ENCODE results near the gene CMTM2. TPM values are rescaled to one million over a fixed set of nuclear protein-coding genes. Genes with fewer than 3 reads are reported as not detected.
"Not testable (repeated sequence)": the region's sequence is repeated elsewhere in the genome, so short reads cannot be mapped to it uniquely, and the experiment has no call there.

Gene CMTM2
- total RNA-seq, 1 donor from 2014 or later: 0.51 TPM

DNA sequence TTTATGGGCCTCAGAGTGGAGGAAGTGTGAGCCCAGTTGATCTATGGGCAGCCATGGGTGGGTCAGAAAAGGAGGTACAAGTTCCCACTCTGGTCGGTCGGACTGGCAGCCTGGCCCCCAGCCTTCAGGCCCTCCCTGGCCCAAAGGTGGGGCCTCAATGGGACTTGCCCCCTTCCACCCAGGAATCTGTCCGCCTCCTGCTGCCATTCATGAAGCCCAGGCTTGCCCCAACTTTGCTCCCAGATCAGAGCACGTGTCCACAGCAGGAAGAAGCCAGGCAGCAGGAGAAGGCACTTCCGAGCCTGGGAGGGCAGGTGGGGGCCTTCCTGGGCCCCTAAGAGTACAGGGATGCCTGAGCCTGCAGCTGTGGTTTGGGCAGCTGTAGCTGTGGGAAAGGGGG is 22.2 kb downstream of the CMTM2 start:
- no peaks in the 10 kb centered on the region for H3K9me3 Mint-ChIP-seq
- intact Hi-C loops (cut with micrococcal nuclease): no loop called here
- H3K36me3 Mint-ChIP-seq (ENCODE audit: low read depth): peaks cover 16% of the 10 kb centered on the region
- H3K4me1 Mint-ChIP-seq: peaks cover 48% of the 10 kb centered on the region
- no peak overlapping the region for H3K4me3 Mint-ChIP-seq
- peaks cover 2% of the 10 kb centered on the region for H3K27me3 Mint-ChIP-seq
- no peak for DNase-seq
- no peak overlapping the region for H3K27ac Mint-ChIP-seq

DNA sequence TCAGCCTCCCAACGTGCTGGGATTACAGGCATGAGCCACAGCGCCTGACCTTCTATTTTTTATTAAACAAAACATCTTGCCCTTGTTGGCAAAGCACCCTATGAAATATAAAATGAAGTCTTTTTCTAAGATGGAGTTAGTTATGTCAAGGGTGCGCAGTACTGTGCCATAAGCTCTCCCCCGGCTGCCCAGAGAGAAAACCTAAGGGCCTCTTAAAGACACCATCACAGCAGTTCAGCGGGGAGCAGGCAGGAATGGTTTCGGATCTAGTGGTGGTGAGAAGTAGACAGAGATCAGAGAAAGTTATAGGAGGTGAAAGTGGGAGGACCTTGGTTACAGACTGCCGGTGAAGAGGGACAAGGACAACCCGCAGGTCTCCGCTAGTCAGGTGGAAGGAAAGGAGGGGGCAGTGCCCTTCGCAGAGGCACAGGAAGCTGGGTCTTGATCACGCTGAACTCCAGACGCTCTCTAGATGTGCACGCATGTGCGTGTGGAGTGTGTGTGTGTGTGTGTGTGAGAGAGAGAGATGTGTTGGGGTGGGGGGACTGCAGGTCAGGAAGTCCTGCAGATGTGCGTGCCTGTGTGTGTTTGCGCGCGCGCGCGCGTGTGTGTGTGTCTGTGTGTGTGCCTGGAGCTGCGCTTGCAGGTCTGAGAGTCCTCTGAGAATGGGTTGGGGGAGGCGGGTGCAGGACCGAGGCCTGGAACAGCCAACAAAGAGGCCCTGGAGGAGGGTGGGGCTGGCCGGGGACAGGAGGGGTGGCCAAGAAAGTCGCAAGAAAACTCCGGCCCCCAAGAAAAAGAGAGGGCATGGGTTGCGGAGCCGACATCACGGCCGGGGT is 24.5 kb downstream of the CMTM2 start:
- Mint-ChIP-seq H3K9me3 (no peaks in the 10 kb centered on the region), H3K4me3 (peak overlapping the region; percentile 87), H3K27ac (peak overlapping the region; percentile 93), H3K27me3 (peaks cover 2% of the 10 kb centered on the region), H3K4me1 (peaks cover 49% of the 10 kb centered on the region), H3K36me3 (ENCODE audit: low read depth) (peaks cover 25% of the 10 kb centered on the region)
- intact Hi-C loops (cut with micrococcal nuclease): loop anchor here (1.0 kb wide), 4 partner anchors 13 to 197 kb away; partner anchors contain the start of gene CKLF
- peak; percentile 94 for DNase-seq

DNA sequence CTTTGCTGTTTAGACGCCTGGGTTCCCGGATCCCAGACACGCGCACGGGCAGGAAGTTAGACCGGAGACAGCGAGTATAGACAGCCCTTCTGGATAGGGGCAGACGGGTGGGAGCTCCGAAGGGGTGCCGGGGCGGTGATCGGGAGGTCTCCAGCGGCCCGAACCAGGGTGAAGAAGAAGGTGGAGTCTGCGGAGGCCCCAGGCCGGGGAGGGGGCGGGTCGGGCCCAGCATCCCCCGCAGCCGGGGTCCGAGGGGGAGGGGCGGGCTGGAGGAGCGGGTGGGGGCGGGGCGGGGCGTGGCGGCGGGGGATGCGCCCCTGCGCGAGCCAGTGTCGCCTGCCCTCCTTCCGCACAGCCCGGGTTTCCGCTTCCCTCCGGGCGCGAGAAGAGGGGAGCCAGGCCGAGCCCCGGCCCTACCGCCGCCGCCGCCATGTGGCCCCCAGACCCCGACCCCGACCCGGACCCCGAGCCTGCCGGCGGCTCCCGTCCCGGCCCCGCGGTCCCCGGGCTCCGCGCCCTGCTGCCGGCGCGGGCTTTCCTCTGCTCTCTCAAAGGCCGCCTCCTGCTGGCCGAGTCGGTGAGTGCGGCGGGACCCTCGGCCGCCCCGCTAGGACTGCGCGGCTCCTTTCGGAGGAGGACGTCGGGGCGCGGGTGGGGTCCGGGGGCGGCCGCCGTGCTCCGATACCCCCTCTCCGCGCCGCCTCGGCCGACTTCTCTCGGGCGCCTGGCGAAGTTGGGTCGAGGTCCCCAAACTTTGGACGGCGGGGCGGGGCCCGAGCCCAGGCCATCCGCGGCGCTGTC is 25.3 kb downstream of the CMTM2 start, which contains the start of gene CMTM3:
Gene CMTM3, plus strand, starts transcription at position 329 of the 801 bp plus-strand sequence. Its CDS starts 102 bp downstream, at position 431.
- Mint-ChIP-seq H3K4me3 (peak within 1 kb of the TSS; percentile 87), H3K27me3 (peaks cover 2% of the 10 kb centered on the region), H3K36me3 (ENCODE audit: low read depth) (peaks cover 25% of the 10 kb centered on the region), H3K9me3 (no peaks in the 10 kb centered on the region), H3K27ac (peak within 1 kb of the TSS; percentile 93), H3K4me1 (peaks cover 45% of the 10 kb centered on the region)
- DNase-seq: peak; percentile 93
- intact Hi-C loops (cut with micrococcal nuclease): loop anchor here (1.0 to 5.0 kb wide), 8 partner anchors 7 to 268 kb away; partner anchors contain the start of genes CKLF and DYNC1LI2

DNA sequence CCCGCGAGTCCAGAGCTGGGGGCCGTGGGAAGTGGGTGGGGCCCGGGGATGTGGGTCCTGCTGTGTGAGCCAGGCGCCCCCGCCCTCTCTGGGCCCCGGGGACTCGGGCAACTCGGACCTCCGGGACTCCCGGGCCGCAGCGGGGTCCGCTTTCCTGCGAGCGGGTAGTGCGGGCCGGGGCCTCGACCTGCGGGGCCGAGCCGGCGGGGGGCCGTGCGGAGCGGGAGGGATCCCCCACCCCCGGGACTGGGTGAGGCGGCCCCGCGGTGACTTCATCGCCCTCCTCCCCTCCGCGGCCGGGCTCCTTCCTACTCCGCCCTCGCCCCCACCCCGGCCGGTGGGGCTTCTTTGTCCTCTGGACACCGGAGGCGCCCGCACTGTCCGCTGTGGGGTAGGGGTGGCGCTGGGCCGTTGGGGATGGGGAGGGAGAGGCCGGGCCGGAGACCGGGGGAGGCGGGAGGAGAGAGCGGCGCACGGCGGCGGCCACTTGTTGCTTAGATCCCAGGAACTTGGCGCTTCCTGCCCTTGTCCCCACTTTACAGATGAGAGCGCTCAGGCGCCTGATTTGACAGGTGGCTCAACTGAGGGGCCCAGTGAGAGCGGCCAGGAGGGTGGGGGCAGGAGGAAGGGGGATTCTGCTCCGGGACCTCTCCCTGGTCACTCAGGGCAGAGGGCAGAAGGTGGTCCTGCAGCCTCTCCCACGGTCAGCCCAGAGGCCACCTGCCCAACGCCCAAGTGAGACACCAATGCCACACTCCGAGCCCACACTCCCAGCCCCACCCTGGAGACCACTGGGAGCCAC is 26.1 kb downstream of the CMTM2 start:
- H3K4me3 Mint-ChIP-seq: peak overlapping the region; percentile 85
- H3K4me1 Mint-ChIP-seq: peaks cover 41% of the 10 kb centered on the region
- intact Hi-C loops (cut with micrococcal nuclease): loop anchor here (1.0 to 5.0 kb wide), 4 partner anchors 8 to 267 kb away; partner anchors contain the start of gene DYNC1LI2
- peak overlapping the region; percentile 88 for H3K27ac Mint-ChIP-seq
- H3K36me3 Mint-ChIP-seq (ENCODE audit: low read depth): peaks cover 32% of the 10 kb centered on the region
- DNase-seq: peak; percentile 83
- H3K9me3 Mint-ChIP-seq: no peaks in the 10 kb centered on the region
- peaks cover 2% of the 10 kb centered on the region for H3K27me3 Mint-ChIP-seq

DNA sequence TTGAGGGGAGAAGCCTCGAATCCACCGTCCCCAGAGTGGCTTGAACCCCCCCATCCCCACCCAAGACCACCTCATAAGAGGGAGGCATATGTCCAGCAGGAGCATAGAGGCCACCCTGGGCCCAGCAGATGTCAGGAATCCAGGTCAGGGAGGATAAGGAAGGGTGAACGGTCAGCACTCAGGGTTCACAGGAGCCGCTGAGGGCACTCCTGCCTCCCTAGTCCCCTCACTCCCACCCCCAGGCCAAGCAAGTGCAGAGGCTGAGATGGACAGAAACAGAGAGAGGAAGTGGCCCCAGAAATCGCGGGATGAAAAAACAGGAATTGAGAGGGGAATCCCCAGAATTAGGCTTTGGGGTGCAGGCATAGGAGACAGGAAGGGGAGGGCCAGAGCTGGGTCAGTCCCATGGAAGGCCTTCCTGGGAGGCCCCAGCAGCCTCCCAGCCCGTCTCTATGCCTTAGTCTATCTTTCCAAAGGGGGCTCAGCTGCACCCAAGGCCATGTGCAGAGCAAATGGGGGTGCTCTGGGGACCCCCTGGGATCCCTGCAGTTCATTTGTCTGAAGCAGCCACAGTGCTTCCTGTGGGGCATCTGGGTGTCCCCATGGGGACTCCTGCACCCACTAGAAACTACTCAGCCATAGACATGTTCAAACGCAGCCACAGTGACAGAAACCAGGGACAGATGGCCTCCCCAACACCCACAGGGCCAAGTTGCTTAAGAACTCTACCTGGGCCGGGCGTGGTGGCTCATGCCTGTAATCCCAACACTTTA is 26.9 kb downstream of the CMTM2 start:
- H3K4me3 Mint-ChIP-seq: peak overlapping the region; percentile 85
- H3K27ac Mint-ChIP-seq: peak overlapping the region; percentile 88
- peaks cover 2% of the 10 kb centered on the region for H3K27me3 Mint-ChIP-seq
- peaks cover 38% of the 10 kb centered on the region for H3K4me1 Mint-ChIP-seq
- peaks cover 34% of the 10 kb centered on the region for H3K36me3 Mint-ChIP-seq (ENCODE audit: low read depth)
- intact Hi-C loops (cut with micrococcal nuclease): loop anchor here (1.0 to 5.0 kb wide), 4 partner anchors 9 to 266 kb away; partner anchors contain the start of gene DYNC1LI2
- H3K9me3 Mint-ChIP-seq: no peaks in the 10 kb centered on the region
- DNase-seq: peak; percentile 72

DNA sequence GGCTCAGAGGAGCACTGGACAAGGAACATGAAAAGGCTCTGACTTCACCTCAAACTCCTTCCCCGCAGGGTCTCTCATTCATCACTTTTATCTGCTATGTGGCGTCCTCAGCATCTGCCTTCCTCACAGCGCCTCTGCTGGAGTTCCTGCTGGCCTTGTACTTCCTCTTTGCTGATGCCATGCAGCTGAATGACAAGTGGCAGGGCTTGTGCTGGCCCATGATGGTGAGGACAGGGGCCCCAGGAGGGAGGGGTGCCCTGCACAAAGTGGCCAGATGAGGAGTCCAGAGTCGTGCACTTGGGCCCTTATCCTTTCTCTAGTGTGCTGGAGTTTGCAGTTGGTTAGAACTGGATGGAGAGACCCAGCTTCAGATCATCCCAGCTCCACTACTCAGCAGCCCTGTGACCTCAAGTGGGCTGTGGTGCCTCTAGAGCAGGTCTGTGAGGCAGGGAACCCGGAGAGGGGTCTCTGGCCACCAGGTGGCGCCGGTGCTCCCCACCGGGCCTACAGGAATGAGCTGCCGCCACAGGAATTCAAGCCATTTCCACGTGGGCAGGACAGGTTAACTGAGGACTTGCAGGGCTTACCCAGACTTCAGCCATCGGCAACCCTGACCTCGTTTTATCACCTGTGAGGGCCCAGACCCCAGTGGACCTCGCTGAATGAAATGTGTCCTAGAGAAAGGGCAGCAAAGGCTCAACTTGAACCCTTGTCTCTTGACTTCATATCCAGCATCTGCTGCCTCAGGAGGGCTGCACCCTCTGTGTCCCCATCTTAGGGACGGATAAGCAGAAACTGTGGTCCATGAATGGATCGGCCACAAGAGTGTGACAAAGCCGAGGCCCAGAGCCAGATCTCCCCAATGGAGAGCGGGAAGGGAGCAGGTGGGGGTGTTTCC is 29.2 kb downstream of the CMTM2 start:
- peak; percentile 94 for DNase-seq
- intact Hi-C loops (cut with micrococcal nuclease): loop anchor here (1.0 to 5.0 kb wide), 4 partner anchors 131 to 264 kb away; partner anchors contain the start of gene DYNC1LI2
- peaks cover 50% of the 10 kb centered on the region for H3K36me3 Mint-ChIP-seq (ENCODE audit: low read depth)
- peaks cover 33% of the 10 kb centered on the region for H3K4me1 Mint-ChIP-seq
- H3K9me3 Mint-ChIP-seq: no peaks in the 10 kb centered on the region
- peak overlapping the region; percentile 76 for H3K27ac Mint-ChIP-seq
- H3K27me3 Mint-ChIP-seq: no peaks in the 10 kb centered on the region
- H3K4me3 Mint-ChIP-seq: peak overlapping the region; percentile 68

DNA sequence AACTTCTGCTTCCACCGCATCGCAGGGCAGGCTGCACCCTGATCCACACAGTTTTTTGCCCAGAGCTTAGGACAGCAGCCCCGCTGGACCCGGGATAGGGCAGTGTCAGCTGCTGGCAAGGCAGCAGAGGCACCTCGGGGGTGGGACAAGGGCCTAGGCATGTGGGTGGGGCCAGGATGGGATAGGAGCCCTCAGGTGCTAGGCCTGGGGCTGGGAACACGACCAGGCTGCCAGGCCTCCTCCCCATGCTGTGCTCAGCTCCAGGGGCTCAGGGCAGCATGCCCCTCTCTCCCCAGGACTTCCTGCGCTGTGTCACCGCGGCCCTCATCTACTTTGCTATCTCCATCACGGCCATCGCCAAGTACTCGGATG is 29.9 kb downstream of the CMTM2 start:
- intact Hi-C loops (cut with micrococcal nuclease): loop anchor here (5.0 kb wide), 3 partner anchors 132 to 263 kb away; partner anchors contain the start of gene DYNC1LI2
- H3K27me3 Mint-ChIP-seq: no peaks in the 10 kb centered on the region

DNA sequence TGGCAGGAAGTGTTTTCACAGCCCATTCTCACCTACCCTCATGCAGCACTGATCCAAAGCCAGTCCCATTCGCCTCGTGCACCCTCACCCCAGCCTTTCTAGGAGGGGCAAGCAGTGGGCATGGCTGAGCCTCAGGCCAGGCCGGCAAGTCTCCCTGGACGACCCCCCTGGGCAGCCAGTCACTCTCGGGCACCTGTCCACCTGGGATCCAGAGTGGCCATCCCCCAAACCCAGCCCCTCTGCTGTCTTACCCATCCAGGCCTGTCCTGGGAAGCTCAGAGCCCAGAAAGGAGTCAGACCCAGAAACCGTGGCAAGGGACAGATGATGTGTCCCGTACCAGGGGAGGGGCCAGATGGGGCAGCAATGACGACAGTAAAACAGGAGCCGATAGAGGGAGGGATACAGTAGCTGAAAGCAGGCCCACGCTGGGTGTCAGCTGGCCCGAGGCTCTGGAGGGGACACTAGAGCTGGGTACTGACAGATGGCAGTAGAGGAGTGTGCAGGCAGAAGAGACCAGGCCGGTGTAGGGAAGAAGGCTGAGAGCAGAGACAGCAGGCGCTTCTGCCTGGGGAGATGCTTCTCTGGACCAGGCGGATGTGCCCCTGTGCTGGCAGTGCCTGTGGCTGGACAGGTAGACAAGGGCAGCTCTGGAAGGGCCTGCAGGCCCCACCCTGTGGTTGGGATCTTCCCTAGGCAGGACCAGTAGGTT is 31.0 kb downstream of the CMTM2 start:
- Mint-ChIP-seq H3K4me1 (peaks cover 25% of the 10 kb centered on the region), H3K27me3 (no peaks in the 10 kb centered on the region), H3K4me3 (no peak overlapping the region), H3K27ac (peak overlapping the region; percentile 45), H3K36me3 (ENCODE audit: low read depth) (peaks cover 50% of the 10 kb centered on the region), H3K9me3 (no peaks in the 10 kb centered on the region)
- intact Hi-C loops (cut with micrococcal nuclease): no loop called here
- DNase-seq: no peak

More for the DNA sequence above, 29.9 kb downstream of the CMTM2 start:
- DNase-seq: no peak
- Mint-ChIP-seq H3K27ac (no peak overlapping the region), H3K36me3 (ENCODE audit: low read depth) (peaks cover 47% of the 10 kb centered on the region), H3K4me1 (peaks cover 28% of the 10 kb centered on the region), H3K9me3 (no peaks in the 10 kb centered on the region), H3K4me3 (no peak overlapping the region)

DNA sequence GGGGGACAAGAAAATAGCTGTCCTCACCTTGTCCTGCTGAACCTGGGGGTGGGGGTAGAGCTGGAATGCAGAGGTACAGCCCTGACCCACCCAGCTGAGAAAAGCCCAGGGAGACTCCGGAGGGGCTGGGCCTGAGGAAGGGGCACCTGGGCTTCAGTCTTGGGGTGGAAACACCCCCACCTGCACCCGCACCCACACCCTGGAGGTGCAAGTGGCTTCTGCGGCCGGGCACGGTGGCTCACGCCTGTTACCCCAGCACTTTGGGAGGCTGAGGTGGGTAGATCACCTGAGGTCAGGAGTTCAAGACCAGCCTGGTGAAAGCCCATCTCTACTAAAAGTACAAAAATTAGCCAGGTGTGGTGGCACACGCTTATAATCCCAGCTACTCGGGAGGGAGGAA is 32.6 kb downstream of the CMTM2 start:
- H3K9me3 Mint-ChIP-seq; H3K27me3 Mint-ChIP-seq; H3K4me3 Mint-ChIP-seq; H3K27ac Mint-ChIP-seq; intact Hi-C loops (cut with micrococcal nuclease); DNase-seq: not testable (repeated sequence)
- Mint-ChIP-seq H3K36me3 (ENCODE audit: low read depth) (peaks cover 46% of the 10 kb centered on the region), H3K4me1 (peaks cover 18% of the 10 kb centered on the region)

DNA sequence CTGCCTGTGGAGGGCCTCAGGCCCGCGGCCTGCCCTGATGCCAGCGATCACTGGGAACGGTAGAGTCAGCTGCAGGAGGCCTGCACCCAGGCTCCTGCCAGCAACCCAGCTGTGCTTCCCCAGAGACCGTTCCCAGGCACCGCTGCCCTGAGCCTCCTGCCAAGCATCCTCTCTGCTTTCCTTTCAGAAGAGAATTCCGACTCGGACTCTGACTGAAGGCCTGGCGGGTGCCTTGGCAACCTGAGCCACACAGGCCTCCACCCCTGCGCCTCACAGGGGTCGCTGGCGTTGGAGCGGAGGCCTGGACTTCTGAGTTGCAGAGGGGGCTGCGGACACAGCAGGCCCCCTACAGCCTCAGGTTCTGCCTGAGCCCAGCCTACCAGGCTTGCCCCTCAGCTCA is 33.2 kb downstream of the CMTM2 start:
- intact Hi-C loops (cut with micrococcal nuclease): no loop called here
- Mint-ChIP-seq H3K36me3 (ENCODE audit: low read depth) (peaks cover 44% of the 10 kb centered on the region), H3K4me1 (peaks cover 13% of the 10 kb centered on the region), H3K27me3 (no peaks in the 10 kb centered on the region), H3K9me3 (no peaks in the 10 kb centered on the region), H3K4me3 (no peak overlapping the region), H3K27ac (no peak overlapping the region)
- no peak for DNase-seq

DNA sequence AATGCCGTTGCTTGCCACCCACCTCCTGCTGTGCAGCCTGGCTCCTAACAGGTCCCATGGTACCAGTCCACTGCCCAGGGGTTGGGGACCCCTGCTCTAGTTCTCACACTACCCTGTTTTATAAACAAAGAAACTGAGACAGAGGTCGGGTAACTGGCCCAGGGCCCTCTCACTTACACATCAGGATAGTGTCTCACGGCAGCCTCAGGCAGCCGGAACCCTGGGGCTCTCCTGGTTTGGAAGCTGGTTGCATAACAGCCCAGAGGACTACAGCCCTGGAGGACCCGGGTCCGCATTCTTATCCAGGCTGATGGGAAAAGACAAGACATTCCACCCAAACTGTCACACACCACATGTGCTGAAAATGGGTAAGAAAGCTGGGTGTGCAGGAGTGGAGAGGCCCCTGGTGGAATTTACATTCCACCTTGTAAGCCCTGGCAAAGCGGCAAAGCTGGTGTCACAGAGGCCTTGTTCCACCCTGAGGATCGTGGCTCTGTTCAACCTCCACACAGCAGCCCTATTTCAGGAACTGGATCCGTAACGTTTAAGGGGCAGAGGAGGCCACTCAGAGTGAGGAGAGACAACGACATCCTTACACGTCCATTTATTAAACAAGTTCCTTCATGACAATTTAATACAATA is 35.0 kb downstream of the CMTM2 start:
- no peaks in the 10 kb centered on the region for H3K27me3 Mint-ChIP-seq
- no peaks in the 10 kb centered on the region for H3K9me3 Mint-ChIP-seq
- no peak overlapping the region for H3K27ac Mint-ChIP-seq
- intact Hi-C loops (cut with micrococcal nuclease): no loop called here
- no peaks in the 10 kb centered on the region for H3K4me1 Mint-ChIP-seq
- no peak overlapping the region for H3K4me3 Mint-ChIP-seq
- DNase-seq: no peak
- peaks cover 37% of the 10 kb centered on the region for H3K36me3 Mint-ChIP-seq (ENCODE audit: low read depth)

Measured in activated CD4-positive, alpha-beta T cell treated with anti-CD3 and anti-CD28 coated beads, Interleukin-2, amount 10 ng/mL, durations not matched to agents 24 days and 14 days (primary cell).